Pulmonary artery endothelial cell (primary cell): Measurements from ENCODE around the gene SCN1A. TPM values are rescaled to one million over a fixed set of nuclear protein-coding genes. Genes with fewer than 3 reads are reported as not detected.
A peak's percentile ranks its signal among the peaks of the same experiment; 100 is the strongest.
"Not testable (repeated sequence)": the region's sequence is repeated elsewhere in the genome, so short reads cannot be mapped to it uniquely, and the experiment has no call there.

Source experiments
- DNase-seq: peaks from one replicate; pipeline ENCODE4 v3.0.0-alpha.2; 2011; ENCODE audit warnings: low read depth, low spot score
- total RNA-seq: library from RNA; depleted of rRNA; stranded (reverse); fragments of >200 nt; gene quantifications from 2 replicates; pipeline ENCODE4 v1.2.3, GENCODE V29; 2014

The SCN1A gene
- total RNA-seq, 1 donor from 2014 or later = not detected

- DNase-seq = no peak
These were observed 7.5 kb upstream of the SCN1A start for GRCh38 chr2:166135152-166135848.

GRCh38 chr2:166134252-166135151, 6.7 kb upstream of the SCN1A start:
- no peak for DNase-seq

GRCh38 chr2:166133653-166134052, 5.8 kb upstream of the SCN1A start:
- no peak for DNase-seq

GRCh38 chr2:166128156-166128505, 311 bp upstream of the SCN1A start:
- no peak for DNase-seq

- DNase-seq = no peak
These were observed 1.7 kb downstream of the SCN1A start for GRCh38 chr2:166126007-166126639.

GRCh38 chr2:166125557-166125956, 2.3 kb downstream of the SCN1A start:
- no peak for DNase-seq

- no peak for DNase-seq
These were observed 9.6 kb downstream of the SCN1A start for GRCh38 chr2:166118180-166118579.

- DNase-seq = no peak
These were observed 10.3 kb downstream of the SCN1A start for GRCh38 chr2:166117491-166117890.

- no peak for DNase-seq
These were observed 12.2 kb downstream of the SCN1A start for GRCh38 chr2:166115589-166115988.

- DNase-seq = no peak
These were observed 15.6 kb downstream of the SCN1A start for GRCh38 chr2:166112193-166112605.

- DNase-seq = peak; percentile 8
These were observed 21.3 kb downstream of the SCN1A start for GRCh38 chr2:166106431-166107015.

GRCh38 chr2:166104773-166105172, 23.0 kb downstream of the SCN1A start:
- no peak for DNase-seq

GRCh38 chr2:166104084-166104483, 23.7 kb downstream of the SCN1A start:
- DNase-seq = no peak

- DNase-seq = not testable (repeated sequence)
These were observed 24.5 kb downstream of the SCN1A start for GRCh38 chr2:166103277-166103676.

- DNase-seq = no peak
These were observed 33.5 kb downstream of the SCN1A start for GRCh38 chr2:166094325-166094724.

- DNase-seq = peak; percentile 67
These were observed 34.9 kb downstream of the SCN1A start for GRCh38 chr2:166092889-166093288.

GRCh38 chr2:166091439-166091838, 36.4 kb downstream of the SCN1A start:
- no peak for DNase-seq

GRCh38 chr2:166090908-166091307, 36.9 kb downstream of the SCN1A start:
- DNase-seq = no peak

- no peak for DNase-seq
These were observed 37.5 kb downstream of the SCN1A start for GRCh38 chr2:166090346-166090745.

- peak; percentile 96 for DNase-seq
These were observed 39.2 kb downstream of the SCN1A start for GRCh38 chr2:166088634-166089033.

- no peak for DNase-seq
These were observed 43.5 kb downstream of the SCN1A start for GRCh38 chr2:166084301-166084700.

GRCh38 chr2:166082736-166083135, 45.1 kb downstream of the SCN1A start:
- DNase-seq = no peak
